ENCODE measurements around the gene ADGRB3.

DNA sequence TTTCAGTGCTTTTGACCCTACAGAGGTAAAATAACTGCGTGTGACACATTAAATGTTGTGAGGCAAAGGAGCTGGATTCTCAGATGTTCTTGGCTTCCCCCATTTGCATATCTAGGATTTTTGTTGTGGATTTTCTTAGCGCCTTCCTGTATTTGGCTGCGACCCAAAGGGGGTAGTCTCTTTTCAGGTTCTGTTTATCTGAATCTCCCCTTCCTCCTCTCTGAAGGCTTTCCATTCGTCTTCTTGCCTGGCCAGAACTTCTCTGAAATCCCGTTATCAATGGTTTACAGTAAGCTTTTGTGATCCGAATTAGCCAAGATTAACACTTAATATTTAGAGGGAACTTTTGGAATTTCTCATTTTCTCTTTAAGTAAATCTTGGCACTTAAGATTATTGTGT lies 60.8 kb downstream of the ADGRB3 start:
- TF ChIP-seq, protein P1, sequence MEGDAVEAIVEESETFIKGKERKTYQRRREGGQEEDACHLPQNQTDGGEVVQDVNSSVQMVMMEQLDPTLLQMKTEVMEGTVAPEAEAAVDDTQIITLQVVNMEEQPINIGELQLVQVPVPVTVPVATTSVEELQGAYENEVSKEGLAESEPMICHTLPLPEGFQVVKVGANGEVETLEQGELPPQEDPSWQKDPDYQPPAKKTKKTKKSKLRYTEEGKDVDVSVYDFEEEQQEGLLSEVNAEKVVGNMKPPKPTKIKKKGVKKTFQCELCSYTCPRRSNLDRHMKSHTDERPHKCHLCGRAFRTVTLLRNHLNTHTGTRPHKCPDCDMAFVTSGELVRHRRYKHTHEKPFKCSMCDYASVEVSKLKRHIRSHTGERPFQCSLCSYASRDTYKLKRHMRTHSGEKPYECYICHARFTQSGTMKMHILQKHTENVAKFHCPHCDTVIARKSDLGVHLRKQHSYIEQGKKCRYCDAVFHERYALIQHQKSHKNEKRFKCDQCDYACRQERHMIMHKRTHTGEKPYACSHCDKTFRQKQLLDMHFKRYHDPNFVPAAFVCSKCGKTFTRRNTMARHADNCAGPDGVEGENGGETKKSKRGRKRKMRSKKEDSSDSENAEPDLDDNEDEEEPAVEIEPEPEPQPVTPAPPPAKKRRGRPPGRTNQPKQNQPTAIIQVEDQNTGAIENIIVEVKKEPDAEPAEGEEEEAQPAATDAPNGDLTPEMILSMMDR (IDR thresholded peaks at IDR 0.05): no peak
- TF ChIP-seq SREBF2 (IDR thresholded peaks at IDR 0.05) (no peak), RARB (CRISPR knock-in tag; IDR thresholded peaks at IDR 0.05) (no peak), EP300 (IDR thresholded peaks at IDR 0.05) (no peak), CBX2 (IDR thresholded peaks at IDR 0.05; ENCODE audit: borderline replicate concordance, low read depth) (no peak), POLR2A (IDR thresholded peaks at IDR 0.05; ENCODE audit: low read length) (no peak), RFX5 (IDR thresholded peaks at IDR 0.05) (no peak), KDM1A (IDR thresholded peaks at IDR 0.05; ENCODE audit: low read depth) (no peak), TP53 (CRISPR knock-in tag; IDR thresholded peaks at IDR 0.05) (no peak), CBX8 (IDR thresholded peaks at IDR 0.05) (no peak), JUN (IDR thresholded peaks at IDR 0.05) (no peak)
- TF ChIP-seq, protein P2, sequence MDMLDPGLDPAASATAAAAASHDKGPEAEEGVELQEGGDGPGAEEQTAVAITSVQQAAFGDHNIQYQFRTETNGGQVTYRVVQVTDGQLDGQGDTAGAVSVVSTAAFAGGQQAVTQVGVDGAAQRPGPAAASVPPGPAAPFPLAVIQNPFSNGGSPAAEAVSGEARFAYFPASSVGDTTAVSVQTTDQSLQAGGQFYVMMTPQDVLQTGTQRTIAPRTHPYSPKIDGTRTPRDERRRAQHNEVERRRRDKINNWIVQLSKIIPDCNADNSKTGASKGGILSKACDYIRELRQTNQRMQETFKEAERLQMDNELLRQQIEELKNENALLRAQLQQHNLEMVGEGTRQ (IDR thresholded peaks at IDR 0.05): no peak
- TF ChIP-seq, protein P3, sequence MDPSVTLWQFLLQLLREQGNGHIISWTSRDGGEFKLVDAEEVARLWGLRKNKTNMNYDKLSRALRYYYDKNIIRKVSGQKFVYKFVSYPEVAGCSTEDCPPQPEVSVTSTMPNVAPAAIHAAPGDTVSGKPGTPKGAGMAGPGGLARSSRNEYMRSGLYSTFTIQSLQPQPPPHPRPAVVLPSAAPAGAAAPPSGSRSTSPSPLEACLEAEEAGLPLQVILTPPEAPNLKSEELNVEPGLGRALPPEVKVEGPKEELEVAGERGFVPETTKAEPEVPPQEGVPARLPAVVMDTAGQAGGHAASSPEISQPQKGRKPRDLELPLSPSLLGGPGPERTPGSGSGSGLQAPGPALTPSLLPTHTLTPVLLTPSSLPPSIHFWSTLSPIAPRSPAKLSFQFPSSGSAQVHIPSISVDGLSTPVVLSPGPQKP (IDR thresholded peaks at IDR 0.05; ENCODE audit: low read depth, low read length): no peak

All from A549 (cell line).